Measurements from ENCODE around the gene MACROD2.

- no peak for TF ChIP-seq EP300 (IDR thresholded peaks at IDR 0.05)
- TF ChIP-seq, protein P1, sequence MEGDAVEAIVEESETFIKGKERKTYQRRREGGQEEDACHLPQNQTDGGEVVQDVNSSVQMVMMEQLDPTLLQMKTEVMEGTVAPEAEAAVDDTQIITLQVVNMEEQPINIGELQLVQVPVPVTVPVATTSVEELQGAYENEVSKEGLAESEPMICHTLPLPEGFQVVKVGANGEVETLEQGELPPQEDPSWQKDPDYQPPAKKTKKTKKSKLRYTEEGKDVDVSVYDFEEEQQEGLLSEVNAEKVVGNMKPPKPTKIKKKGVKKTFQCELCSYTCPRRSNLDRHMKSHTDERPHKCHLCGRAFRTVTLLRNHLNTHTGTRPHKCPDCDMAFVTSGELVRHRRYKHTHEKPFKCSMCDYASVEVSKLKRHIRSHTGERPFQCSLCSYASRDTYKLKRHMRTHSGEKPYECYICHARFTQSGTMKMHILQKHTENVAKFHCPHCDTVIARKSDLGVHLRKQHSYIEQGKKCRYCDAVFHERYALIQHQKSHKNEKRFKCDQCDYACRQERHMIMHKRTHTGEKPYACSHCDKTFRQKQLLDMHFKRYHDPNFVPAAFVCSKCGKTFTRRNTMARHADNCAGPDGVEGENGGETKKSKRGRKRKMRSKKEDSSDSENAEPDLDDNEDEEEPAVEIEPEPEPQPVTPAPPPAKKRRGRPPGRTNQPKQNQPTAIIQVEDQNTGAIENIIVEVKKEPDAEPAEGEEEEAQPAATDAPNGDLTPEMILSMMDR (IDR thresholded peaks at IDR 0.05), result no peak
These were observed 1746.8 kb downstream of the MACROD2 start for GRCh38 chr20:15742087-15742486.

Data from ovary (tissue), 3 donors.